HG03521 (cell line): ENCODE results near the gene IFITM5.

Experiments used
- ATAC-seq: cut with Tn5 transposase; IDR thresholded peaks from one replicate; pipeline ENCODE4 v1.9.1; 2021; ENCODE audit warnings: mild to moderate bottlenecking, moderate library complexity; ENCODE audit not compliant: unreplicated experiment

IFITM5 gene

GRCh38 chr11:269146-269890, 30.0 kb downstream of the IFITM5 start:
- peak; percentile 61 for ATAC-seq

- peak; percentile 52 for ATAC-seq
Measured at GRCh38 chr11:268716-269145, 30.6 kb downstream of the IFITM5 start.

- ATAC-seq: no peak
Measured at GRCh38 chr11:267491-267994, 31.8 kb downstream of the IFITM5 start.

GRCh38 chr11:266676-267439, 32.5 kb downstream of the IFITM5 start:
- no peak for ATAC-seq

GRCh38 chr11:261624-262023, 37.7 kb downstream of the IFITM5 start:
- ATAC-seq: no peak

GRCh38 chr11:259413-259812, 39.9 kb downstream of the IFITM5 start:
- ATAC-seq: no peak

GRCh38 chr11:257766-258493, 41.4 kb downstream of the IFITM5 start:
- ATAC-seq: no peak

GRCh38 chr11:256952-257737, 42.2 kb downstream of the IFITM5 start:
- no peak for ATAC-seq

GRCh38 chr11:255816-256215, 43.5 kb downstream of the IFITM5 start:
- ATAC-seq: no peak

- no peak for ATAC-seq
Measured at GRCh38 chr11:255176-255575, 44.1 kb downstream of the IFITM5 start.

- no peak for ATAC-seq
Measured at GRCh38 chr11:253886-254270, 45.4 kb downstream of the IFITM5 start.

GRCh38 chr11:253160-253885, 46.0 kb downstream of the IFITM5 start:
- ATAC-seq: no peak

GRCh38 chr11:252666-253065, 46.7 kb downstream of the IFITM5 start:
- ATAC-seq: no peak

GRCh38 chr11:251550-251949, 47.8 kb downstream of the IFITM5 start:
- ATAC-seq: no peak

GRCh38 chr11:250740-251299, 48.5 kb downstream of the IFITM5 start:
- ATAC-seq: no peak

GRCh38 chr11:250274-250673, 49.1 kb downstream of the IFITM5 start:
- no peak for ATAC-seq

GRCh38 chr11:249062-249461, 50.3 kb downstream of the IFITM5 start:
- ATAC-seq: no peak
